MM.1S (cell line): ENCODE measurements around the gene RMI2.

ENCODE experiments used
- CTCF ChIP-seq: fragments of 300-600 bp; sonication (generic); IDR thresholded peaks from 2 replicates; pipeline ENCODE4 v1.5.1; 2016; ENCODE audit warnings: antibody characterized with exemption, low read length, mixed read lengths
- EZH2 ChIP-seq: fragments of 300-600 bp; sonication (generic); optimal IDR thresholded peaks from 2 replicates; pipeline ENCODE3; 2017; ENCODE audit warnings: low read depth, mild to moderate bottlenecking, antibody characterized with exemption, low read length, mixed read lengths

- TF ChIP-seq CTCF (no peak), EZH2 (no peak)
These were observed 10.3 kb upstream of the RMI2 start for GRCh38 chr16:11334831-11335404.
